ENCODE results near the gene MAP4. TPM values are rescaled to one million over a fixed set of nuclear protein-coding genes. Genes with fewer than 3 reads are reported as not detected.
"Not testable (repeated sequence)": the region's sequence is repeated elsewhere in the genome, so short reads cannot be mapped to it uniquely, and the experiment has no call there.

The MAP4 gene
- total RNA-seq, 1 donor from 2014 or later: 106 TPM

DNA sequence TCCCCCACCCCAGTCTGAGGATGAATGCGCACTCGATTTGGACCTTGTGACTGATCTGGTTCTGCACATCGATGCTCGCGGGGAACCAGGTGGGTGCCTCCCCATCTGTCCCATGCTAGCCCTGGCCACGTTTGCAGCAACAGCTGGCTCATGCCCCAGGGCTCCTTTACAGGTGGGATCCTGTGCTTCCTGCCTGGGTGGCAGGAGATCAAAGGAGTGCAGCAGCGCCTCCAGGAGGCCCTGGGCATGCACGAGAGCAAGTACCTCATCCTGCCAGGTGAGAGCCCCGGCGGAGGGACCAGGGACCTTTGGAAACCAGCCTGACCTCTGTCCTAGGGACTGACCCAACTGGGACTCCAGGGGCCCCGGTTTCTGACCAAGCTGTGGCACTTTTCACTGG lies 169.0 kb downstream of the MAP4 start:
- intact Hi-C loops (cut with micrococcal nuclease): no loop called here

DNA sequence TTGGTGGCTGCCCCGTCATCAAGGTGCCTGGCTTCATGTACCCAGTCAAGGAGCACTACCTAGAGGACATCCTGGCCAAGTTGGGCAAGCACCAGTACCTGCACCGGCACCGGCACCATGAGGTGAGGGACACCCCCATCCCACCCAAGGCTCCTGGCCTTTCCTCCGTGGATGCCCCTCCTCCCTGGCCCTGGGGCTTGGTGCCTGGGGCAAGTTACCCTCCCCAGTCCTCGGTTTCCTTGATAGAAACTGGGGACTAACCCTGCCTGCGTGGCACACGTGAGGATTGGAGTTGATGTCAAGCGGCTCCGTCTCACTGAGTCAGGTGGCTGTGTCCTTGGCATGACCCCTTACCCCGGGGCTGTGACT lies 169.4 kb downstream of the MAP4 start:
- intact Hi-C loops (cut with micrococcal nuclease): no loop called here

DNA sequence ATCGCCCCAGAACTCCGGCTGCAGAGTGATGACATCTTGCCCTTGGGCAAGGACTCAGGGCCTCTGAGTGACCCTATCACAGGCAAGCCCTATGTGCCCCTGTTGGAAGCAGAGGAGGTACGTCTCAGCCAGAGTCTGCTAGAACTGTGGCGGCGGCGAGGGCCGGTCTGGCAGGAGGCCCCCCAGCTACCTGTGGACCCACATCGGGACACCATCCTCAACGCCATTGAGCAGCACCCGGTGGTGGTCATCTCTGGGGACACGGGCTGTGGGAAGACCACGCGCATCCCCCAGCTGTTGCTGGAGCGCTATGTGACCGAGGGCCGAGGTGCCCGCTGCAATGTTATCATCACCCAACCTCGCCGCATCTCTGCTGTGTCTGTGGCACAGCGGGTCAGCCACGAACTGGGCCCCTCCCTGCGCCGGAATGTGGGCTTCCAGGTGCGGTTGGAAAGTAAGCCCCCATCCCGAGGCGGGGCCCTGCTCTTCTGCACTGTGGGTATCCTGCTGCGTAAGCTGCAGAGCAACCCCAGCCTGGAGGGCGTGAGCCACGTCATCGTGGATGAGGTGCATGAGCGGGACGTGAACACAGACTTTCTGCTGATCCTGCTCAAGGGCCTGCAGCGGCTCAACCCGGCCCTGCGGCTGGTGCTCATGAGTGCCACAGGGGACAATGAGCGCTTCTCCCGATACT lies 169.9 kb downstream of the MAP4 start:
- intact Hi-C loops (cut with micrococcal nuclease): no loop called here

DNA sequence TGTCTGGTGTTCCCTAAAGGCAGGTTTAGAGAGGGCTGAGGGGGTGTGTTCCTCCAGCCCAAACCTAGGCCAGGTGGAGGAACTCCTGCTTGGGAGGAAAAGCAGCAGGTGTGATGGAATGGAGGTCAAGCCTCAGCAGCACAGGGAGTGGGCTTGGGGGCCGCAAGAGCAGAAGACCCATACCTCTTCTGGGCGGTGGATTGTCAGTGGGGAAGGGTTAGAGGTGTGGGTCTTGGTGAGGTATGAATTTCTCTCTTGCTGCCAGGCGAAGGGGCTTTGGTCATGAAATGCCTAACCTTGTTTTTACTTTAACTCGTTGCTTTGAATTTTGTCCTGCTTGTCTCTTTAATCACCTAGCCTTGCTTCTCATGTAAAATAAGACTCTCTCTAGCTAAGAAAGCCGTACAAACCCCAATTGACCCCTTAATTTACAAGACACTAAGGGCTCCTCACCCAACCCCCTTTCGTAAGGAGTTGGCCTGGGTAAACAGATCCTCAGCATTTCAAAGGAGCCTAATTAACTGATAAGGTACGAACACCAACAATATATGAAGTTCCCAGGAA lies 174.3 kb downstream of the MAP4 start:
- intact Hi-C loops (cut with micrococcal nuclease): no loop called here

DNA sequence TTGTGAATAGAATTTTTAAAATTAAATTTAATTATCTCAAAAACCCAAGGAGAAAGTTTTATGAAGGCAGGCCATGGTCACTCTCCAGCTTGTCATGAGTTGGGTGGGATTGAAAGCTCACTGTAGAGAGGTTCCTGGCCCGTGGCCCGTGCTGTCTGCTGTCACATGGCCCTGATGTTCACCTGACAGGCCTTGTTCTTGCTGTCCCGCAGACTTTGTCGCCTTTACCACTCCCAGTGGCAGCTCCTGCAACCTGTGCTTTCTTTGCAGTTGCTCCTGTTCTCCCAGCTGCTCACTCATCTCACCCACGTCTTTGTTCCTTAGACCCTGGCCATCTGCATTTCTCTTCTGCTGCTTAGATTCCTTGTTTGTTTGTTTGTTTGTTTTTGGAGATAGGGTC lies 177.7 kb downstream of the MAP4 start:
- intact Hi-C loops (cut with micrococcal nuclease): no loop called here

DNA sequence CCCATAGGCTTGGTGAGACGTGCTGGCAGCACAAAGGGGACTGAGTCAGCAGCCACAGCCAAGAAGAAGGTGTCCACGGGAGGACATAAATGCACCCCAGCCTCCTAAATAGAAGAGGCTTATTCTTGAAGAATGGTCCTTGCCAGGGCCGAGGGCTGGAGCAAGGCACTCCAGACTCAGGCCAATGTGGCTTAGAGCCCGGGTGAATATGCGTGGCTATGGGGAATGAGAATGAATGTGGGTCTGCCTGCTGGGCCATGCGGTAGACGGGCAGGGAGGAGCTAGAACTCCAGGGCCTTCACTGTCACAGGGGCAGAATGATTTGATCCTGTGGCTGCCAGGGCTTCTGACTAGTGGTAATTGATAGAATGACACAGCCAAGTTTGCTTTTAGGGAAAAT lies 179.2 kb downstream of the MAP4 start:
- intact Hi-C loops (cut with micrococcal nuclease): loop anchor here (1.0 kb wide), 3 partner anchors 153 to 321 kb away; no protein-coding TSS in a partner anchor

DNA sequence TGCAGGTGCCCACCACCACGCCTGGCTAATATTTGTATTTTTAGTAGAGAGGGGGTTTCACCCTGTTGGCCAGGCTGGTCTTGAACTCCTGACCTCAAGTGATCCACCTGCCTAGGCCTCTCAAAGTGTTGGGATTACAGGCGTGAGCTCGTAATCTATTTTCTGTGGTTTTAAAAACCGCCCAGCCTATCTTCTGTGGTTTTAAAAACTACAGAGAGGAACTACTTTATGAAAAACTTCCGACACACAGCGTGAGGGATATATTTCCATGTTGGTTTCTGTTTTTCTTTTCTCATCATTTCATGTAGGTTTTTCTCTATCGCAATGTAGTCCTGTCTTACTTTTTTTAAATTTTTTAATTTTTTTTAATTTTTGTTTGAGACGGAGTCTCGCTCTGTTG lies 186.7 kb downstream of the MAP4 start:
- intact Hi-C loops (cut with micrococcal nuclease): not testable (repeated sequence)

DNA sequence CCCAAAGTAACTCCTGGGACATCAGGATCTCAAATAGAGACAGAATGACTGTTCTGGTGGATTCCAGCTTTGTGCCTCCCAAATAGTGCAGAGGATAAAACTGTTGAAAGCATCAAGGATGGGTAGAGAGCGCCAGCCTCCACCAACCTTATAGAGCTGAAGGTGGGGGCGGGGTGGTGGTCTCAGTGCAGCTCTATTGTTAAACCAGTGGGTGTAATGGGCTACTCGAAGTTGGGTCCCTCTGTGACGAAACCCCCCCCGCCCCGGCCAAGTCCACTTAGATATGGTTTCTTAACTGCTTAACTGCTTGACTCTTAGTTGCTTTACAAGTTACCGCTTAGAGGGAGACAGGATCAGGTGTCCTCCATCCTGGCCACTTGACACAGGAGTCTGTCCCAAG lies 190.6 kb downstream of the MAP4 start:
- intact Hi-C loops (cut with micrococcal nuclease): loop anchor here (1.0 kb wide), 2 partner anchors 264 to 303 kb away; no protein-coding TSS in a partner anchor

DNA sequence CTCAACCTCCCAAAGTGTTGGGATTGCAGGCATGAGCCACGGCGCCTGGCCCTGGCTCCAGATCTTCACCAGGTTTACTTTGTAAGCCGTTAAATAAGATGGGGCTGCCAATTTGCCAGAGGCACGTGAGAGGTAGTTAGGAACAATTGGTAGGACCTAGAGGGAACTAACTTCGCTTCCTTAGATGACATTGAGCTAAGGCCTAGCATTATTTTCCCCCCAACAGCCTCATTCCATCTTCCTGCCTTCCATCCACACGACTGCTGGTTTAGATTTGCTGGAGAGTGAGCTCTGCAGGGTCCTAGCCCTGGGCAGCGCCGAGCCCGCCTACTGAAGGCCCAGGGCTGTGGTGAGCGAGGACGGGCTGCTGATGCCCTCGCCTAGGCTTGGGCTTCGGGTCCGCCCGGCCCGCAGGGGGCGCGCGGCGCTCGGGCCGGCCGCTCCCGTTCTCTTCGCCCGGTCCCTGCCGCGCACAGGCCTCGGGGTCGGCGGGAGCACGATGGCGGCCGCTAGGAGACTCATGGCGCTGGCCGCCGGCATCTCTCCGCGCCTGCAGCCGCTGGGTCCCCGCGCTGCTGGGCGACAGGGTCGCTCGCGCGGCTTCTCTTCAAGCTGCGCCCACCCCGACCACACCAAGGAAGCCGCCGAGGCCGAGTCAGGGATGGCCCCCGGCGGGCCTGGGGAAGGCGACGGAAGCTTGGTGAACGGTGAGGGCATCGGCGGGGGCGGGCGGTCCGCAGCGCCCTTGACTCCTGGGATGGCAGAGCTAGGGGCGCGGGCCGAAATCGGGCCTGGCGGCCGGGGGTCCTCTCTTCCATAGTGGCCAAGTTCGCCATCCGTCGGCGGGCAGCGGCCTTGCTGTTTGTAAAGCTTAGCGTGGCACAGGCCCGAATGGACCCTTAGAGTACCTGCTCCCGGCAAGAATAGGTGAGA lies 191.4 kb downstream of the MAP4 start:
- intact Hi-C loops (cut with micrococcal nuclease): loop anchor here (1.0 kb wide), 5 partner anchors 22 to 326 kb away; partner anchors contain the start of gene DHX30

DNA sequence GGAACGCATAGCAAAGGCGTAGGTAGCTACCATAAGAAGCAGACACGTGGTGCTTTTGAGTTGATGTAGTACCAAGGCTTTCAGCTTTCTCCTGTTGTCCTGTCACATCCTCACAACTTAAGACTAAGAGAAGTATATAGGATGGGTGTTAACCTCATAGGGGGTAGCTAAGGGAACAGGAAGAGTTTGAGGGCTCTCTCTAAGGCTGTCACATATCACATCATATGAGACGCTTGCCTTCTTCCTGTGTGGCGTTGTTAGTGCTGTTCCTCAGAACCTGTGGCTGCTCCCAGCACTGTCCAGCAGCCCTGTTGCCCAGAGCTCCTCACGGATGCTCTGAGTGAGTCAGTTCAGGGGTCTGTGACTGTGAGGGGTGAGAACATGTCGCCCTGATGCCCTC lies 198.6 kb downstream of the MAP4 start:
- intact Hi-C loops (cut with micrococcal nuclease): no loop called here

DNA sequence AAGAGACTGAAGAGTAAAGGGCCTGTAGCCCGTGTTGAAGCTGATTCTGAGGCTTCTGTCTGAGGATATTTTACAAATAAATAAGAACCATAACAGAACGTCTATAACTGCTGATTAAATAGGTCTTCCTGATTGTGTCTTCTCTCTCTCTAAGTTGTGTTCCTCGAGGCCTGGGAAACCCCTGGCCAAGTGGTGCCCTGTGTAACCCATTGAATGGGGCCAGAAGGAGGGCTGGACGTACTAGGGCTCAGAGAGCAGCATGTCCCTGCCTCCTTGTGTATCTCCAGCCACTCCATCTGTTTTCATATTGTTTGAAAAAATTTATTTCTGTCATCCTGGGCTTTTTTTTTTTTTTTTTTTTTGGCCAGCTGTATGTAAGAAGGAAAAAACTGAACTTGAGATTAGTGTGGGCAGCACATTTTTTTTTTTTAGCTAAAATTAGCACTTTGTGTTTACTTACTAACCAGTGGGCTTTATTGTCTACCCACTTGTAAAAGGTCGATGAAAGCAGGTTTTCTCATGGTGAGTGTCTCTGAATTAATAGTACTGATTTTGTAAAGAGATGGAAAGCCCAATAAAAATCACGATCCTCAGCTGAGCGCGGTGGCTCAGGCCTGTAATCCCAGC lies 202.6 kb downstream of the MAP4 start:
- intact Hi-C loops (cut with micrococcal nuclease): no loop called here

DNA sequence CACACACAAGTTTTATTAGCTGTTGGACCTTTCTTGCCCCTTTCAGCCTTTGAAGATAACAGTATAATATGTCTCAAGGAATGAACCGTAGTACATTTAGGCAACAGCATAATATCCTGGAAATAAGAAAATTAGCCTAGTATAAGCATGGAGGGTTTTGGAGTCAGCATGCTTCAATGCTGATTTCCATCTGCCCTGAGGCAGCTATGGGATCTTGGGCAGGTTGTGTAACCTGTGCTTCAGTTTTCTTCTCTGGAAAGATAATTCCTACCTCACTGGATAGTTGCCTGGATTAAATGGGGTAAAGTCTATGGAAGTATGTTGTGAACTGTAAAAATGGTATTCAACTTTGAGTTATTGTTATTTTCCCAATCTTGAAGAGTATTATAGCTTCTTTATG lies 211.6 kb downstream of the MAP4 start:
- intact Hi-C loops (cut with micrococcal nuclease): loop anchor here (5.0 kb wide), 1 partner anchor 422 kb away; the partner anchor contains the start of gene PTPN23

DNA sequence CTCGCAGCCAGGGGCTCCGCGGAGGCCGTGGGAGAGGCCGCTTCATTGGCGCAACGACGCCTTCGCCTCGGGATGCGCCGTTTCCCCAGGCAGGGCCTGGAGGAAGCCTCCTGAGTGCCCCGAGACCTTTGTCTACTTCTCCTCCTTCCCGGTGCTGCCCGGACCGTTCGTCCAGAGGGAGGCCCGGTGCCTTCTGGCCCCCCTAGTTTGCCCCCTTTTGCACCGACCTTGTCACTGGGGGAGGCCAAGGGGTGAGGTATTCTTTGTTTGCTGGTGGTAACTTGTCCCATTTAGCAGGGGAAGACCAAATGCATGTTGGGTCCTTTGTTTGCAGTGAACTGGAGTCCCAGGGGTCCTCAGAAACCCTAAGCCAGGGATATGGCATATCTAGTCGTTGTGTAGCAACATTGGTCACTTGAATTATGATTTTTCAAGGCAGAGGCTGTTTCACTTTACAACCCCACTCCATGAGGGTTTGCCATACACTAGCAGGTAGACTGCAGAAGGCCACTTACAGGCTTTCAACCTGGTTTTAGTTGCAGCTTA lies 212.7 kb downstream of the MAP4 start:
- intact Hi-C loops (cut with micrococcal nuclease): loop anchor here (1.0 to 5.0 kb wide), 10 partner anchors 14 to 437 kb away; partner anchors contain the start of genes CDC25A, ELP6, PTPN23 and ZNF589

DNA sequence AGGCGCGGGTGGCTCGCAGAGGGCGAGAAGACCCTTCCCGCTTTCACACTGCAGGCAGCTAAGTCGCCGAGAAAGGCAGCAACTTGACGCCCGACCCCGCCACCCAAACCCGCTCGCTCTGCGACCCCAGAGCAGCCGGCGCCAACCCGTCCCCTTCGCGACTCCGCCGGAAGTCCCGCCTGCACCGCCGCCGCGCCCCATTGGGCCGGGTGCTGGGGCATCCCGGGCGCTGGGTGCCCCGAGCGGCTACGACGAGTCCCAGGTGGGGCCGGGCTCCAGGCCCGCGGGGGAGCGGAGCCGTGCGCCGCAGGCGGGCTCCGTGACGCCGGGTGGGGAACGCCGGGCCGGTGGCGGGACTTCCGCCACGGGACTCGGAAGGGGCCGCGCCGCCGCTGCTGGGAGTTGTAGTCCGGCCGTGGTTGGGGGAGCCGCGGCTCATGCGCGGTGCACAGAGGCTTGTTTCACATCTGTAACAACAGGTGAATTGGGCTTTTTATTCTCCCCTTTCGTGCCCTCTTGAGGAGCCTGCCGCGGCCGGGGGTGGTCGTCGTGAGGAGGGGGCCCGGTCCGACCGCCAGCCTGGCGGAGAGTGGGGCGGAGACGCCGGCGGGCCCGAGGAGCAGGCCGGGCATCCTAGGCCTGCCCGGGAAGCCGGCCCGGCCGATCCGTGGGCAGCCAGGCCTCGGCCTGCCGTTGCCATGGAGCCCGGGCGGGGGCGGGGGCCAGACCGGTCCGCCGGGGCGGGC lies 213.3 kb downstream of the MAP4 start, which contains the start of gene DHX30:
Gene DHX30 (plus strand): TSS at position 405 of the 746 bp plus-strand sequence. CDS start 7,546 bp downstream, outside the sequence.
- intact Hi-C loops (cut with micrococcal nuclease): loop anchor here (1.0 to 5.0 kb wide), 10 partner anchors 14 to 438 kb away; partner anchors contain the start of genes CDC25A, ELP6, PTPN23 and ZNF589

Other genes starting within 250 kb of the MAP4 start
- gene SMARCC1, start 234.5 kb downstream of the MAP4 start, total RNA-seq: 113 and 120 TPM in 2 replicates
- gene DHX30, start 213.3 kb downstream of the MAP4 start, total RNA-seq: 99.2 and 101 TPM in 2 replicates
- 25.6 and 26.0 TPM in 2 replicates for gene CDC25A, start 172.0 kb upstream of the MAP4 start, total RNA-seq
- gene CAMP, start 207.1 kb upstream of the MAP4 start, total RNA-seq: not detected in 2 replicates
- gene ZNF589, start 224.7 kb upstream of the MAP4 start, total RNA-seq: 33.5 and 38.7 TPM in 2 replicates

All from T-helper 1 cell treated with Interleukin-12 subunit alpha and Interleukin-12 subunit beta and Interleukin-4 antibody, amounts not matched to agents 30 ng/mL and 1 ng/mL, for 36 hours (primary cell).